ENCODE data around the gene RACGAP1.

Gene RACGAP1

DNA sequence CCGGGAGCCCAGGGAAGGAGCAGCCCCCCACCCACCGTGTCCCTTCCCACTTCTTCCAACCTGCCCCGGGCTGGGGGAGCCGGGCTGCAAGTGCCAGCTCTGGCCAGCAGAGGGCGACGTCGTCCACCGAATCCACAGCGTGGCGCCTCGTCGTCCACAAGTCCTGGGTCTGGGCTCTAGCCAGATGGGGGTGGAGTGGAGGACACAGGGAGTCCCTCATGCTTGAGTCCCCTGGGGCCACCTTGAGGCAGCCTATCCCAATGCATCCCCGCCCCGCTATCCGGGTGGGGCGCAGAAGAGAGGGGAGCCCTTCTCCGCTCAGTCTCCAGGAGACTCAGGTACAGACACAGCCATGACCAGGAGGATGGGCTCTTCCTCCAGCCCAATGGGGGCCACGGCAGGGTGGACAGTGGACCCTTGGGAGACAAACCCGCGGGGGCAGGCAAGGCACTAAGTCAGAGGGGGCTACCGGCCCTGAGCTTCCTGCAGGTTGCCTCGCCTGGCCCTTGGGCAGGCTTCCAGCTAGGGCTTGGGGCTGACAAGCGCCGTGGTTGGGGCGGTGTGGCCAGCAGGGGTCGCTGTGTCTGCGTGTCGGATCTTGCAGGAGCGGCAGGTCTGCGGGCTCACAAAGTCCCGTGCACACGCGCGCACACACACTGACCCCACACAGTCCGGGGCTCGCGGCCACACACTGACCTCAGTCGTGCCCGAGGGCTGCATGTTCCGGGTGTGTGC lies 58.1 kb downstream of the RACGAP1 start:
- DNase-seq = peak; percentile 83

DNA sequence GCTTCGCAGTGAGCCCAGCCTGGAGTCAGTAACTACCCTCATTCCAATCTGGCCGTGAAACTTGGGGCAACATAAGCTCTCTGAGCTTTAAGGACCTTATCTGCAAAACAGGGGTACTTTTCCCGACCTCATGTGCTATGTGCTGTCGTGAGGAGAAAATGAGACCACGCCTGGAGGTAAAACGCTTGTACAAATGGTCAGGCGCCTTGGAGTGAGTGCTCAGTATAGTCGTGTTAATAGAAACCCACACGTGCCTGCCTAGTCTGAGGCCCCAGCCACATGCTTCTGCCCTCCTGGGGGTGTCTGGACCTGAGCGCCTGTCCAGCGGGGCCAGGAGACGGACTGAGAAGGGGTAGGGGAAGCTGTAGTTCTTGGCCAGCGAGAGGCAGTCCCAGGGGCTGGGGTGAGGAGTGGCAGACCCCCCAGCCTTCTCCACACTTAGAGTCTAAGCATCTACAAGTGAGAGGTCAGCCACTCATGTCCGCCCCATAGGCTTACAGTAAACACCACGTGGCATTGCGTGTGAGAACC lies 58.7 kb downstream of the RACGAP1 start:
- no peak for DNase-seq

DNA sequence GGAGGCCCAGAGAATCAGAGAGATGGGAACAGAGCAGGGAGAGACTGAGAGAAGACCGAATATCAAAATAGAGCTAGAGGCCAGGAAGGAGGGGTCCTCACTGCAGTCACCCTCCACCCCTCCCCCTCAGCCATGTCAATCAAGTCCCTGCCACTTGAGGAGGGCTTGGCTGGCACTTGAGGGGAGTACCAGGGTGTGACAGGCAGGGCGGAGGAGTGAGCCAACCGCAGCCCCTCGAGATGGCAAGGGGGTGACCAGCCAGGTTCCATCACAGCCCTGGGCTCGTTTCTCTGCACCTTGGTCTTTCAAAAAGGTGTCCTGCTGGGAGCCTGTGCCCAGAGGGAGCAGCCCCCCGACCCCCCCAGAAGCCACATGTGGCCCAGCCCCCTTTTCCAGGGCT lies 59.5 kb downstream of the RACGAP1 start:
- DNase-seq = no peak

DNA sequence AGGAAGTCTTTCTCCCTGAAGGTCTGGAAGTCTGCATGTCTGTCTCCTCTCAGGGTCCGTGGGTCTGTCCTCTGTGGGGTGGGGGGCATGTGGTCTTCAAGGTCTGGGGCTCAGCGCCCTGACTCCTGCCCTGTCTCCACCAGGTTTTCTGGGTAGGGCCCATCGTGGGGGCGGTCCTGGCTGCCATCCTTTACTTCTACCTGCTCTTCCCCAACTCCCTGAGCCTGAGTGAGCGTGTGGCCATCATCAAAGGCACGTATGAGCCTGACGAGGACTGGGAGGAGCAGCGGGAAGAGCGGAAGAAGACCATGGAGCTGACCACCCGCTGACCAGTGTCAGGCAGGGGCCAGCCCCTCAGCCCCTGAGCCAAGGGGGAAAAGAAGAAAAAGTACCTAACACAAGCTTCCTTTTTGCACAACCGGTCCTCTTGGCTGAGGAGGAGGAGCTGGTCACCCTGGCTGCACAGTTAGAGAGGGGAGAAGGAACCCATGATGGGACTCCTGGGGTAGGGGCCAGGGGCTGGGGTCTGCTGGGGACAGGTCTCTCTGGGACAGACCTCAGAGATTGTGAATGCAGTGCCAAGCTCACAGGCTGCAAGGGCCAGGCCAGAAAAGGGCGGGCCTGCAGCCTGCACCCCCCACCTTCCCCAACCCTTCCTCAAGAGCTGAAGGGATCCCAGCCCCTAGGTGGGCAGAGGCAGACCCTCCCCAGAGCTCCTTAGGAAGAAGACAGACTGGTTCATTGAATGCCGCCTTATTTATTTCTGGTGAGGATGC lies 60.3 kb downstream of the RACGAP1 start:
- DNase-seq = no peak

DNA sequence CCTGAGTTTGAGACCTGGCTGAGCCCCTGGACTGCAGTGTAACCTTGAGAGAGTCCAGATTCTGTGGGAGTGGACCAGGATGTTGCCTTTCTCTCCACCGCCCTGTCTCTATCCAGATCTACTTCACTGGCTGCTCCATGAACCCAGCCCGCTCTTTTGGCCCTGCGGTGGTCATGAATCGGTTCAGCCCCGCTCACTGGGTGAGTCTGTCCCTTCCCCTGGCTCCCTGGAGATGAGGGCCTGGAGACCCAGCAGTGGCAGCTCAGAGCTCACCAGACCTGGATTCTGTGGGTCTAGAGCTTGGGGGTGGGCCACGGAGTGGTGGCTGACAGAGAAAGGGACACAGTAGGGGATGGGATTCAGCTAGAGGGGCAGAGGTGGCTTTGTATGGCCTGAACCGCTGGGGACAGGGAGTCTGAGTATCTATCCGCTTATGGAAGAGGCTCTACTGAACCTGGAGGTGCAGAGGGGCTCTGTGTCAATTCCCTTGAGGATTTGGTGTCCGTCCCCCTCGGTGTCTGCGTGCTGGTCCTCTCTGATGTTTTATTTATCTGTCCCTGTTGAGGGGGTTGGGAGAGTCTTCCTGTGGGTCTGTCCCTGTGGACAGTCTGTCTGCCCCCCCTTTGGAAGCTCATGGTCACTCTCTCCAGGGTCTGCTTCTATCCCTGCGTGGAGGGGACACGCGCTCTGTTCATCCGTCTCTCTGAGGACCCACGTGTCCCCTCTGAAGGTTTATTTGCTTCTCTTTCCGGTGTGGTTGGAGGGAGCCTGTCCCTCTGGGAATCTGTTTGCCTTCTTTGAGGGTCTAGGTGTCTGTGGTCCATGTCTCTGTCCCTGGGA lies 61.1 kb downstream of the RACGAP1 start:
- no peak for DNase-seq

DNA sequence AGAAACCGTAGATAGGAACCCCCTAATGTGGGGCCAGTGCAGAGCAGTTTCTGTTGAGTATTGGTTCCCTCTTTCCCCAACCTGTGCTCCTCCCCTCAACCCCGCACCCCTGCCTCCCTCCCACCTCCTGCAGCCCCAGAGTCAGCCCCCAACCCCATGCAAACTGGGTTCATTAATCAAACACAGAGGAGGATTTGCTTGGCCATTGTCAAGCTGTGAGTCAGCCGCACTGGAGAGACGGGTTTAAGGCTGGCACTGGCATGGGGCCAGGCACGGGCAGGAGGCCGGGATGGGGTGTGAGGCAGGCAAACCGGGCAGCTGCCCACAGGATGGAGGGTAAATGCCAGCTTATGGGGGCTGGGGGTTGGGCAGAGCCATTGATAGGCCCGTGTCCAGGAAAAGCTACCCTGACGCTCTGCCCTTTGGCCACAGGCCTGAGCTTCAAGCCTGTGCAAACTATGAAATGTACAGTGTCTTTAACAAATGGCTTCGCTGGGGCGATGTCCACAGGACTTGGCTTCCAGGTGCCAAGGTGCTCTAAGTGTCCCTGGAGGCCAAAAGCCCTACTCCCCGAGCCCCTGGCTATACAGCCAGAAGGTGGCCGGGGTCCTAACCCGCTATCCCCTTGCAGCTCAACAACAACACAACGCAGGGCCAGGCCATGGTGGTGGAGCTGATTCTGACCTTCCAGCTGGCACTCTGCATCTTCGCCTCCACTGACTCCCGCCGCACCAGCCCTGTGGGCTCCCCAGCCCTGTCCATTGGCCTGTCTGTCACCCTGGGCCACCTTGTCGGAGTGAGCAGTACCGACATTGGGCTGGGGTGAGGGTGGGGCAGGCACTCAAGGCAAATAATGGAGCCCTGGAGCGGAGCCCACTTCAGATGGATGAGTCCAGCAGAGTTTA lies 62.2 kb downstream of the RACGAP1 start:
- peak; percentile 7 for DNase-seq

DNA sequence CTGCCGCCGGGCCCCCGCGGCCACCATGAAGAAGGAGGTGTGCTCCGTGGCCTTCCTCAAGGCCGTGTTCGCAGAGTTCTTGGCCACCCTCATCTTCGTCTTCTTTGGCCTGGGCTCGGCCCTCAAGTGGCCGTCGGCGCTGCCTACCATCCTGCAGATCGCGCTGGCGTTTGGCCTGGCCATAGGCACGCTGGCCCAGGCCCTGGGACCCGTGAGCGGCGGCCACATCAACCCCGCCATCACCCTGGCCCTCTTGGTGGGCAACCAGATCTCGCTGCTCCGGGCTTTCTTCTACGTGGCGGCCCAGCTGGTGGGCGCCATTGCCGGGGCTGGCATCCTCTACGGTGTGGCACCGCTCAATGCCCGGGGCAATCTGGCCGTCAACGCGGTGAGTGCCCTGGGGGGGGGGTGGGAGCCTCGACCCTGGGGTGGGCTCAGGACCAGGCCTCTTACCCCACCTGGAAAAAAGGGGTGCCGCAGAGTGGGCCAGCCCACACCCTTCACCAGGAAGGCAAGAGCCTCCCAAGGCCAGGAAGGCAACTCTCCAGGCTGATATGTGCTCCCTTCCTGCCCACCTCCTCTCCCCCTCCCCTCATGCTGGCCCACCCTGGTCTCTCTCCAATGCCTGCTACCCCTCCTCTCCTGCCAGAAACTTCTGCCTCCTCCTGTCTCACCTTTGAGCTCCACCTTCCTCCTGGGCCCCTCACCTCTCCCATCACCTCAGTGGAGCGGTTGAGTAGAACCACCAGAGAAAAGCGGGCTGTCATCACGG lies 63.1 kb downstream of the RACGAP1 start:
- DNase-seq = no peak

DNA sequence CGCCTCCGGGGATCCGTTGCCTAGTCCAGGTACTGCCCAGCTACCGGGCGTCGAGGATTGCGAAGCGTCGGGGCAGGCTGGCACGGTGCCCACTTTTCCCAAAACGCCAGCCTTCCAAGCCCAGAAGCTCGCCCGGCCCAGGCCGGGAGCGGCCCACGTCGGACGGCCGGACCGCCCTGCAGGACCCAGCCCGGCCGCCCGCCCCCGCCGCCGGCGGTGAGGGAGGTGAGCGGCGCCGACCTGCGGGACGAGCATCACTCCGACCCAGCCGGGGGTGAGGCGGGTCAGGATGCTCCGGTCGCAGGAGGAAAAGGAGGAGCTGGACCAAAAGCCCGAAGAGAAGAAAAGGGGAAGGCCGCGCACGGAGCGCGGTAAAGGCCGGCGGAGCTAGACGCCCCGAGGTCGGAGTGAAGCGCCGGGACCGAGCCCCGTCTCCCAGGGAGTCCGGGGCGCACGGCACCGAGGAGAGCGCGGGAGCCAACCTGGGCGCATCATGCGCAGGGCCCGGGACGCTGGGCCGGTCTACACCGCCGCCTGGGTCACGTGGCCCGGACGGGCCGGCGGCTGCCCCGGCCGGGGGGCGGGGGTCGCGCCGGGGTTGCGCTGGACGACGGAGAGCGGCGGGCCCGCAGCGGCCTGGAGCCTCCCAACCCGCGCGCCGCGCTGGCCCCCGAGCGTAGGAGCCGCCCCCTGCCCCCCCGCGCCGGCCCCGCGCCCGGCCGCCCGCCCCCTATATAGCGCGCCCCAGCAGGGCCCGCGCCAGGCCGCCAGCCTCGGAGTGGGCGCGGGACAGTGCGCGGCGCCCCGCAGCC lies 64.0 kb downstream of the RACGAP1 start, which contains the start of gene AQP5:
Gene AQP5 (plus strand): TSS at position 762 of the 812 bp plus-strand sequence. CDS start 146 bp downstream, outside the sequence.
- no peak for DNase-seq

DNA sequence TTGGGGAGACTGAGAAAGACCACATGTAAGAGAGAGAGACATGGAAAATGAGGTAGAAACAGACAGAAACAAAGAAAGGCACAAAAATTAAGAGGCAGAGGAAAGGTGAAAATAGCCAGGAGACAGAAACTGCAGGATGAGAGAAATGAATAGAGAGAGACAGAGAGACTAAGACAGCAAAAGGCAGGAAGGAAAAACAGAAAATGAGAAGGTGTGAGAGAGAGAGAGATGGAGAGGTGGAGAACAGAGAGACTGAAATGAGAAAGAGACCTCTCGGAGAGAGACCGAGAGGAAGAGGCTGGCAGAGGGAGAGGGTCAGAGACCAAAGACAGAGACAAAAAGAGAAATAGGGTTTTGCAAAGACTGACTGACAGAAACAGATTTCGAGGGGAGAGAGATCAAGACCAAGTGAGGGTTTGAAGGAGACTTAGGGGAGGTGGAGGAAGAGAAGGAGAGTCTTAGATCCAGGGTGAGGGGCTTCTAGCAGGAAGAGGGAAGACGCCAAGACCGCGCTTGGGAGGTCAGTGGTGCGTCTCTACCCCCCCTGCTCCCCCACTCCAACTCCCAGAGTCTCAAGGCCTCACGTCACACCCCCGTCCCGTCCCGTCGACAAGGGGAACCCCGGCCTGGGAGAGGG lies 64.7 kb downstream of the RACGAP1 start:
- DNase-seq = no peak

DNA sequence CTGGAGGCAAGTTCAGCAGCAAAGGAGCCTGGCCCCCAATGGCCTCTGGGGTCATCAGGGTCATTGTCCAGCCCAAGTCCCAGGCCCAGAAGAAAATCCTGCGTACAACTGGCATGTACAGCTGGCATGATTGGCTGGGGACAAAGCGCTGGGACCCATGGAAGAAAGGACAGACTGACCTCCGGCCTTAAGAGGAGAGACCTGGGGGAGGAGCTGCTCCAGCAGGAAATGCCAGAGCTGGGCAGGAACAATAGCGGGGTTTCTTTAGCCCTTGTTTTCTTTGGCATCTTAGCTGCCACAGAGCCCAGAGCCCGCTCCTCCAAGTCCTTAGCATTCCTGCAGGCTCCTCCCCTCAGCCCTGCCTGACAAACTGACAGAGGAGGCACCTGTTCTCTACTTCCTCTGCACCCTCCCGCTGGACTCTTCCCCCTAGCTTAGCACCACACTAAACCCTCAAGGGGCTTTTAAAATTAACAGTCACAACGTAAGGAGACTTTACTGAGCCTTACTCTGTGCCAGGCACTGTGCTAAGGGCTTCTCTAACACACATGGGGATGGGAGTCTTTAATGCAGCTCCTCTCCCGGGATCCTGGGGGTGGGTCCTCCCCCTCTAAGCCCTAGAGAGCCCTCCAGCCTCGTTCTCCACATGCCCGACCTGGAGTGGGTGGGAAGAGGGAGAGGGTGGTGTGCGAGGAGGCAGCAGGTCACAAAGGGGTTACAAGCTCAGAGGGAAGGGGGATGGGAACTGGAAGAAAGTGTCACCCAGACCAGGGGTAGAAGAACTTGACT lies 65.4 kb downstream of the RACGAP1 start:
- peak; percentile 14 for DNase-seq

DNA sequence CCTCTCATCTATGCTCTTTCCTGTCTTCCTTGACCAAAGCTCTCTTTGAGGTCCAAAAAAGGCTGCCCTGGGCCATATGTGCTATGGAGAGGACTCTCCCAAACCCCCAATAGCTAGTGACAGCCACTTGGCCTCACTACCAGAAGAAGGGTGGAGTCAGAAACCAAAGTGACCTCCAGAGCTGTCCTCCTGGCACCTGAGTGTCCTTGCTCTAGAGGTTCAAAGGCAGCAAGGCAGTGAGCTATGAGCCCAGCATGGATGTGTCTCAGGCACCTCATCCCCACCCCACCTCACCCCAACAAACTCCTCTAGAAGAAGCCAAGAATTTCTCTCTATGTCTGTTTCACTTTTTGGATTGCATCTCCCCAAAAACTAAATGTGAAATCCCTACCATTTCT lies 67.7 kb downstream of the RACGAP1 start:
- DNase-seq = no peak

DNA sequence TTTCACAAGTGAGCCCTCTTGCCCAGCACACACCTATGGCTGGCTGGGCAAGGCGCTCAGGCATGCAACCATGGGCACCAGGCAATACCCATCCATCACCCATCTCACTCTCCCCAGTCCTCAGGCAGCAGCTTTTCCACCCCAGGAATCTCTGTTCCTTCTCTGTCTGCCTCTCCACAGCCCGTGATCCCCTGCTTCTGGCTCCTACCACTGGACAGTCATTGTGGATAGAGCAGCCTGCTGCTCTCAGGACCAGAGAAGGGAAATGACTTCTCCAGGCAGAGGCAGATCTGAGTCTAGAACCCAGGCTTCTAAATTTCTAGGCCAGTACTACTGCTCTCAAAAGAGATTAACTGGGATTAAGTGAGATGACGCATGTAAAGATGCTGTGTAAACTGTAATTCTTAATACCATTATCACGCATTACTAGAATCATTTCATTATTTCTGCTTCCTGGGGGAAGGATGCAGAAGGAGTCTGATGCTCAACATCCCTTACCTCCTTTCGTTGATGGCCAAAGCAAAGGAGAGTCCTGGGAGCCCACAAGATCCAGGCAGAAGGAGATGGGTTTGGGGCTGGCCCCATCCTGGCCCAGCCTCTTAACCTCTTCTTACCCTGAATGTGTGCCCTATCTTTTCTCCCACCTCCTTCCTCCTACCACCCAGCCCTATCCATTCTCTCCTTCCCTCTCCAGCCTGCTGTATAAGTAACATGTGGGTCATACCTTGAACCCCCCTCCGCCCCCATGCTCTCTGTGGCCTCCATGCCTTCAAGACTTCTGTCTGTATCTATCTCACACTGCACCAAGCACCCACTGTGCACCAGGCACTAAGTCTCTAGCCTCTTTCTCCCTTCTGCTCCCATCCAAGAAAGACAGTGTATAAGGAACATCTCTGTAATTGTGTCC lies 68.4 kb downstream of the RACGAP1 start:
- DNase-seq = no peak

DNA sequence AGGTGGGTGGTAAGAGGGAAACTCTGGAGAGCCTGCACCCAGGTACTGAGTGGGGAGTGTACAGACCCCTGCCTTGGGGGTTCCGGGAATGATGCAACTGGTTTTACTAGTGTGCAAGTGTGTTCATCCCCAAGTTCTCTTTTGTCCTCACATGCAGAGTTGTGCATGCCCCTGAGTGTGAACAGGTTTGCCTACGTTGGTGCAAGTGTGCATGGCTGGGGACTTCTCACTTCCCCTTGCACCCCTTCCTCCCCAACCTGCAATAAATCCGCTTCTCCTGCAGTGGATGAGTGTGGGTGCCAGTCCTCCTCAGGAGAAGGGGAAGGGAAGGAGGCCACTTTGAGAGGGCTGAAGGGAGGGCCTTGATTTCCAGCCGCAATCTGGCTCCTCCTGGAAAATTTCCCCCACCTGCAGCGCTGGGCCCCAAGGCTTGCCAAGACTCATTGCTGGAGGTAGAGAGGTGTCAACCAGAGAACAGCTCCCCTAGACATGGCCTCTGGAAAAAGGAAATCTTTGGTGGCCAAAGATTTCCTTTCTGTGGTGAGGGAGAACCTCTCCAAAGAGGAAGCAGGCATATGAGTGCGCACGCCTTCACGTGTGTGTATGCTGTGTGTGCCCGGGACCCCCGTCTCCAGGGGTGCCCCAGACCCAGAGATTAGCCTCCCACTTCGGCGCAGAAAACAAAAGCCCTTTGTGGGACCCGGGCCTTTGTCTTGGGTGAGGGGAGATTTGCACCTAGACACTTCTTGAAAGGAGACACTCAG lies 69.2 kb downstream of the RACGAP1 start:
- DNase-seq = no peak

DNA sequence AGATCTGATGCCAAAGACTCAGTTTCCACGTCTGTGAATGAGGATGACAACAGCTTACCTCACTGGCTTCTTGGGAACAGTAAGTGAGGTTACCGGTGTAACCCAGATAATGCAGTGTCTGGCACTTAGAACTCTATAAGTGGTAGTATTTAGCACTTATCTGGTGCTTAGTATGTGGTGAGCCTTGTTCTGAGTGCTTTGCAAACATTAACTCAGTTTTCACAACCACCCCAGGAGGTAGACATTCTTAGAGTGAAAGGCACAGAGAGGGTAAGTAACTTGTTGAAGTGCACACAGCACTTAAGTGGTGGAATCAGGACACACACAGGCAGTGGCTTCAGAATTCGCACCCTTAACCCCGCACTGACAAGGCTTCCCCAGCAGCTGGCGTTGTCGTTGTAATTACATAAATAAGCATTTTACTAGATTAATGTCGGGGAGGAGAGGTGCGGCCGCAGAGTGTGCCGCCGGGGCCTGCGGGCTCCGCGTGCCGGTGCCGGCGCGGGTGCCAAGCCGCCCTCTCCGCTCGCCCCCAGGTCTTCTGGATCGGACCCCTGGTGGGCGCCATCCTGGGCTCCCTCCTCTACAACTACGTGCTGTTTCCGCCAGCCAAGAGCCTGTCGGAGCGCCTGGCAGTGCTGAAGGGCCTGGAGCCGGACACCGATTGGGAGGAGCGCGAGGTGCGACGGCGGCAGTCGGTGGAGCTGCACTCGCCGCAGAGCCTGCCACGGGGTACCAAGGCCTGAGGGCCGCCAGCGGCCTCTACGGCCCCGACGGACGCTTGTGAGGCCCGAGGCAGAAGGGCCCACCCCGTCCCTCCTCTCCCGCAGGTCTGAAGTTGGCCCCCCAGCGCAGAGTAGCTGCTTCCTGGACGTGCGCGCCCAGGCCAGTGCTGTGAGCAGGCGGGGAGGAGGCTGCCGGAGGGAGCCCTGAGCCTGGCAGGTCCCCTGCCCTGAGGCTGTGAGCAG lies 70.1 kb downstream of the RACGAP1 start:
- DNase-seq = no peak

DNA sequence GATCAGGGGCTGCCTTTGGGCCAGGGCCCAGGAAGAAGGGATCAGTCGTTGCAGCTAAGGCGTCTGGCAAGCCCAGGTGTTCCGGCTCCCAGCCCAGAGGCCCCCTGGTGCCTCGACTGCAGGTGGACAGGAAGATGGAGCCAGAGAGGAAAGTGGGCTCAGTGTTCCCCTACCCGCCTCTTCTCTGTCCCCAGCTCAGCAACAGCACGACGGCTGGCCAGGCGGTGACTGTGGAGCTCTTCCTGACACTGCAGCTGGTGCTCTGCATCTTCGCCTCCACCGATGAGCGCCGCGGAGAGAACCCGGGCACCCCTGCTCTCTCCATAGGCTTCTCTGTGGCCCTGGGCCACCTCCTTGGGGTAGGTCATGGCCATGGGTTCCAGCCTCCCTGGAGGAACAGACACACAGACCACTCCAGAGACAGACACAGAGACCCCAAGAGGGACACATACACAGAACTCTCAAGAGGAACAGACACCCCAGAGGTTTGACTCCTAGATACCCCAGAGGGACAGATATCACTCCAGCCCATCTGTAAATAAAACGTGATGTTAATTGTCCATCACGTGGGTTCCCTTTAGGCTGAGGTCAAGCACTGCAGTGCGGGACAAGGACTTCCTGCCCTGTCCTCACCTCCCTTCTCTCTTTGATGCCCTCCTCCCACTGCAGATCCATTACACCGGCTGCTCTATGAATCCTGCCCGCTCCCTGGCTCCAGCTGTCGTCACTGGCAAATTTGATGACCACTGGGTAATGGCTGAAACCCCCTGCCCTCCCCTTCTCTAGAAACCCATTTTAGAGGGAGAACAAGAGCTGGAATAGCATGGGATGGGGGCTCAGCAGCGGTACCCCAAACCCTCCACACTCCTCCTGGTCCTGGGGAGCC lies 71.1 kb downstream of the RACGAP1 start:
- no peak for DNase-seq
